H1 (cell line): Measurements from ENCODE around the gene TEDC1. TPM values are rescaled to one million over a fixed set of nuclear protein-coding genes. Genes with fewer than 3 reads are reported as not detected.

Source experiments
- CTCF ChIA-PET: fragments of 300-600 bp; sonication (Branson Sonifier 250); formaldehyde crosslinking; loops from one replicate; lab custom pipeline; 2021; ENCODE audit not compliant: partially characterized antibody; lab: Charles Lee
- POLR2A ChIA-PET: fragments of 300-600 bp; sonication (Branson Sonifier 250); formaldehyde crosslinking; loops from one replicate; lab custom pipeline; 2021; ENCODE audit warnings: inconsistent platforms; ENCODE audit not compliant: partially characterized antibody; lab: Charles Lee
- DNase-seq, 2 experiments: peaks; one replicate each; pipeline versions ENCODE4 v3.0.0 to v3.0.0-alpha.2; 2010 to 2022; ENCODE audit warnings: low spot score in 2 of 2, low read depth in 1 of 2, mixed read lengths in 1 of 2
- FAIRE-seq: peaks from 2 replicates; lab custom pipeline; 2011; peaks lifted over from hg19 to GRCh38; lab: Jason Lieb, UNC
- H2AFZ ChIP-seq: 2 replicates; pipeline ENCODE4 v1.8.1; 2012; ENCODE audit warnings: low read length, inconsistent platforms
- H2AK5ac ChIP-seq: 2 replicates; pipeline ENCODE4 v1.6.1; 2013; ENCODE audit warnings: low read depth, low read length
- H2BK120ac ChIP-seq: replicated peaks from 2 replicates; pipeline ENCODE3; 2013; ENCODE audit warnings: low read depth, low read length, inconsistent platforms
- H2BK12ac ChIP-seq: 2 replicates; pipeline ENCODE4 v1.6.1; 2013; ENCODE audit warnings: low read depth, low read length
- H2BK15ac ChIP-seq: 2 replicates; pipeline ENCODE4 v1.6.1; 2013; ENCODE audit warnings: low read length
- H2BK20ac ChIP-seq: 2 replicates; pipeline ENCODE4 v1.6.1; 2013; ENCODE audit warnings: low read length
- H2BK5ac ChIP-seq: 2 replicates; pipeline ENCODE4 v1.6.1; 2013; ENCODE audit warnings: low read depth, low read length
- H3K14ac ChIP-seq: 2 replicates; pipeline ENCODE4 v1.6.1; 2013; ENCODE audit warnings: inconsistent platforms; ENCODE audit not compliant: insufficient read length
- H3K18ac ChIP-seq: 2 replicates; pipeline ENCODE4 v1.6.1; 2013; ENCODE audit warnings: low read length; ENCODE audit errors: extremely low read depth
- H3K23ac ChIP-seq: 2 replicates; pipeline ENCODE4 v1.6.1; 2013; ENCODE audit warnings: inconsistent platforms; ENCODE audit not compliant: insufficient read length
- H3K23me2 ChIP-seq: 2 replicates; pipeline ENCODE4 v1.6.1; 2013; ENCODE audit warnings: low read depth, low read length
- H3K27ac ChIP-seq: 2 replicates; pipeline ENCODE4 v1.6.1; 2011; ENCODE audit warnings: low read depth, low read length, inconsistent platforms
- H3K27me3 ChIP-seq, 4 experiments: replicated peaks in 1 of 4; 1 replicate in 1 of 4; 2 replicates in 3 of 4; pipeline versions ENCODE4 v1.6.1 to v1.8.1; 2011 to 2013; ENCODE audit warnings: low read length in 3 of 4, mild to moderate bottlenecking in 3 of 4, inconsistent platforms in 2 of 4, mixed read lengths in 2 of 4, moderate library complexity in 1 of 4; ENCODE audit not compliant: control insufficient read depth in 3 of 4, insufficient read depth in 3 of 4; ENCODE audit errors: extremely low read depth in 1 of 4
- H3K36me3 ChIP-seq, 4 experiments: 2 replicates each; pipeline versions ENCODE4 v1.6.1 to v1.8.1; 2011 to 2013; ENCODE audit warnings: mild to moderate bottlenecking in 4 of 4, low read length in 3 of 4, moderate library complexity in 2 of 4, control low read depth in 1 of 4, inconsistent platforms in 1 of 4; ENCODE audit not compliant: insufficient read depth in 4 of 4, control insufficient read depth in 2 of 4
- H3K4ac ChIP-seq: replicated peaks from 2 replicates; pipeline ENCODE3; 2013; ENCODE audit warnings: low read length, low read depth, mixed read lengths, inconsistent platforms; ENCODE audit not compliant: insufficient read length
- H3K4me1 ChIP-seq, 4 experiments: replicated peaks in 1 of 4; 1 replicate in 1 of 4; 2 replicates in 3 of 4; pipeline versions ENCODE4 v1.6.1 to v1.8.1; 2011 to 2013; ENCODE audit warnings: low read length in 3 of 4, inconsistent platforms in 2 of 4, mixed read lengths in 1 of 4; ENCODE audit not compliant: insufficient read depth in 4 of 4, control insufficient read depth in 3 of 4
- H3K4me2 ChIP-seq, 2 experiments: 2 replicates each; pipeline versions ENCODE4 v1.6.1 to v1.8.1; 2011 to 2013; ENCODE audit warnings: low read depth in 2 of 2, low read length in 2 of 2, control low read depth in 1 of 2, inconsistent platforms in 1 of 2, mild to moderate bottlenecking in 1 of 2; ENCODE audit not compliant: insufficient read depth in 1 of 2
- H3K4me3 ChIP-seq, 4 experiments: fragments of 200-600, 300-600 bp in 1 of 4; sonication (generic), shearing (Covaris generic), sonication (Bioruptor Twin) in 1 of 4; 2 replicates each; pipeline versions ENCODE4 v1.5.1 to v1.8.1; 2011 to 2016; ENCODE audit warnings: low read length in 4 of 4, low read depth in 3 of 4, control low read depth in 2 of 4, inconsistent platforms in 2 of 4, mild to moderate bottlenecking in 2 of 4, mixed read lengths in 1 of 4, moderate library complexity in 1 of 4; ENCODE audit not compliant: insufficient read depth in 2 of 4; ENCODE audit errors: extremely low read depth in 1 of 4
- H3K56ac ChIP-seq: replicated peaks from 2 replicates; pipeline ENCODE3; 2013; ENCODE audit warnings: low read depth, mild to moderate bottlenecking, mixed read lengths, low read length, inconsistent platforms; ENCODE audit not compliant: insufficient read length
- H3K79me1 ChIP-seq: 2 replicates; pipeline ENCODE4 v1.6.1; 2013; ENCODE audit warnings: low read depth, low read length, control low read depth
- H3K79me2 ChIP-seq, 2 experiments: 2 replicates each; pipeline versions ENCODE4 v1.6.1 to v1.8.1; 2012 to 2013; ENCODE audit warnings: low read length in 2 of 2, mild to moderate bottlenecking in 2 of 2, inconsistent platforms in 1 of 2; ENCODE audit not compliant: insufficient read depth in 2 of 2, control insufficient read depth in 1 of 2
- H3K9ac ChIP-seq, 4 experiments: replicated peaks in 1 of 4; 1 replicate in 1 of 4; 2 replicates in 3 of 4; pipeline versions ENCODE4 v1.6.1 to v1.8.1; 2011 to 2013; ENCODE audit warnings: low read depth in 3 of 4, low read length in 3 of 4, control low read depth in 2 of 4, mild to moderate bottlenecking in 2 of 4, moderate library complexity in 2 of 4, inconsistent platforms in 1 of 4; ENCODE audit errors: extremely low read depth in 1 of 4
- H3K9me3 ChIP-seq, 2 experiments: 2 replicates each; pipeline versions ENCODE4 v1.6.1 to v1.8.1; 2012 to 2013; ENCODE audit warnings: mild to moderate bottlenecking in 2 of 2, moderate library complexity in 2 of 2, control low read depth in 1 of 2, inconsistent platforms in 1 of 2, low read depth in 1 of 2, low read length in 1 of 2, mixed read lengths in 1 of 2; ENCODE audit not compliant: insufficient read depth in 2 of 2
- H4K20me1 ChIP-seq, 2 experiments: replicated peaks in 1 of 2; 2 replicates each; pipeline versions ENCODE3 to v1.8.1; 2011 to 2013; ENCODE audit warnings: inconsistent platforms in 2 of 2, low read length in 2 of 2, mild to moderate bottlenecking in 1 of 2; ENCODE audit not compliant: insufficient read depth in 2 of 2, control insufficient read depth in 1 of 2
- H4K5ac ChIP-seq: 2 replicates; pipeline ENCODE4 v1.6.1; 2013; ENCODE audit warnings: low read length, low read depth, mixed read lengths, inconsistent platforms; ENCODE audit not compliant: insufficient read length
- H4K8ac ChIP-seq: 2 replicates; pipeline ENCODE4 v1.8.0; 2013; ENCODE audit warnings: mild to moderate bottlenecking, moderate library complexity, low read length, inconsistent platforms; ENCODE audit not compliant: insufficient read depth; ENCODE audit errors: extremely low read depth
- H4K91ac ChIP-seq: replicated peaks from 2 replicates; pipeline ENCODE3; 2013; ENCODE audit warnings: low read length, mixed read lengths, inconsistent platforms; ENCODE audit not compliant: insufficient read length
- ATF2 ChIP-seq: IDR thresholded peaks from 2 replicates; pipeline ENCODE4 v1.6.1; 2012; ENCODE audit warnings: low read length, inconsistent platforms
- BACH1 ChIP-seq: IDR thresholded peaks from 2 replicates; pipeline ENCODE4 v1.6.1; 2012; ENCODE audit warnings: low read length, improper control_type of control experiment
- CBX5 ChIP-seq: fragments of 300-800, 300-1000 bp; sonication (generic); IDR thresholded peaks from 2 replicates; pipeline ENCODE4 v1.7.1; 2016; ENCODE audit warnings: antibody characterized with exemption, low read length, low read depth
- CBX8 ChIP-seq: fragments of 300-800, 300-1000 bp; sonication (generic); IDR thresholded peaks from 2 replicates; pipeline ENCODE4 v1.7.1; 2016; ENCODE audit warnings: low read depth, low read length, borderline replicate concordance
- RBBP5 ChIP-seq: IDR thresholded peaks from 2 replicates; pipeline ENCODE4 v1.7.1; 2012; ENCODE audit warnings: low read depth, mild to moderate bottlenecking, inconsistent platforms, low read length, moderate library complexity, borderline replicate concordance
- RFX5 ChIP-seq: IDR thresholded peaks from 2 replicates; pipeline ENCODE4 v1.6.1; 2011; ENCODE audit warnings: low read depth, low read length, improper control_type of control experiment, borderline replicate concordance
- SP4 ChIP-seq: IDR thresholded peaks from 2 replicates; pipeline ENCODE4 v1.6.1; 2012; ENCODE audit warnings: low read length, inconsistent platforms
- SRF ChIP-seq: IDR thresholded peaks from 2 replicates; pipeline ENCODE4 v1.6.1; 2011; ENCODE audit warnings: mild to moderate bottlenecking, low read depth, low read length, moderate library complexity
- TBP ChIP-seq: IDR thresholded peaks from 2 replicates; pipeline ENCODE4 v1.6.1; 2011; ENCODE audit warnings: low read depth, low read length, improper control_type of control experiment
- WGBS, 2 experiments: shearing (Covaris generic) in 1 of 2; methylation state at CpG; one replicate each; pipeline versions ENCODE4 v1.1.6 to v1.1.7; 2013 to 2015; ENCODE audit warnings: low lambda C conversion rate in 2 of 2, mixed read lengths in 2 of 2, inconsistent platforms in 1 of 2, low coverage in 1 of 2, missing lambda C conversion rate in 1 of 2; ENCODE audit not compliant: insufficient replicate concordance in 2 of 2, insufficient coverage in 1 of 2, insufficient read length in 1 of 2; ENCODE audit errors: extremely low coverage in 1 of 2, missing lambda C conversion rate in 1 of 2; 5-methylcytosine and 5-hydroxymethylcytosine counted together
- polyA plus RNA-seq, 7 experiments: library from polyadenylated mRNA; depleted of rRNA in 3 of 7; stranded (reverse) in 5 of 7; unstranded in 2 of 7; fragments of >200 nt in 5 of 7; fragments of 200-250 nt in 2 of 7; gene quantifications; 1 replicate in 5 of 7; 2 replicates in 1 of 7; 4 replicates in 1 of 7; pipeline versions ENCODE4 v1.2.1 to v1.2.3, GENCODE V29; 2011 to 2013; ENCODE audit warnings: missing spikeins in 2 of 7, mixed read lengths in 2 of 7
- total RNA-seq: library from RNA; stranded (reverse); fragmentation: NEBNext Ultra II Directional; extraction: Animal tissue kit (Norgen Biotek cat#: 25700); gene quantifications from 2 replicates; pipeline ENCODE4 v1.2.1, GENCODE V29; 2021

Gene TEDC1
- total and polyA plus RNA-seq, 2 of the 8 experiments (the other 6 are each of a cell fraction or from before 2014, with no cell fraction given) = 5.6 to 14.8 TPM

- FAIRE-seq = no peak
- Histone ChIP-seq H3K4me2 (no peak overlapping the region), H2BK120ac (no peak overlapping the region)
Measured at GRCh38 chr14:105541218-105541875, 50.3 kb downstream of the TEDC1 start.

More at GRCh38 chr14:105541218-105541875, 50.3 kb downstream of the TEDC1 start:
- CTCF ChIA-PET = no interaction called here
- no peak overlapping the region for H4K91ac ChIP-seq
- no peaks in the 10 kb centered on the region for H3K79me1 ChIP-seq
- no peak overlapping the region for H3K4ac ChIP-seq
- no peak overlapping the region for H2BK20ac ChIP-seq
- H3K4me3 ChIP-seq = no peak overlapping the region
- H3K23ac ChIP-seq = no peak overlapping the region
- H3K27me3 ChIP-seq = no peaks in the 10 kb centered on the region; a peak in 1 of 7 replicates
- H2AK5ac ChIP-seq = no peak overlapping the region
- H2BK5ac ChIP-seq = no peak overlapping the region
- peaks cover 20 to 78% of the 10 kb centered on the region in 2 experiments for H3K9me3 ChIP-seq
- H3K36me3 ChIP-seq = no peaks in the 10 kb centered on the region
- no peaks in the 10 kb centered on the region for H3K23me2 ChIP-seq
- no peaks in the 10 kb centered on the region for H3K4me1 ChIP-seq
- H4K8ac ChIP-seq = no peak overlapping the region
- H3K56ac ChIP-seq = no peak overlapping the region
- no peaks in the 10 kb centered on the region for H3K79me2 ChIP-seq
- H2BK15ac ChIP-seq = no peak overlapping the region
- no peaks in the 10 kb centered on the region for H4K20me1 ChIP-seq
- H2BK12ac ChIP-seq = no peak overlapping the region
- no peak for DNase-seq
- H2AFZ ChIP-seq = no peak overlapping the region
- no peak overlapping the region for H4K5ac ChIP-seq
- H3K27ac ChIP-seq = no peak overlapping the region
- H3K14ac ChIP-seq = no peak overlapping the region
- no peak overlapping the region for H3K18ac ChIP-seq
- no peak overlapping the region for H3K9ac ChIP-seq
- POLR2A ChIA-PET = no interaction called here
- TF ChIP-seq RFX5 (no peak), RBBP5 (no peak), SP4 (no peak), SRF (no peak), ATF2 (no peak), CBX8 (no peak), BACH1 (no peak), CBX5 (no peak), TBP (no peak)
- WGBS, 2 experiments = 84% methylated on average over 19 of the region's 19 CpGs; no CpG with 5 or more reads in 1 of the 2 experiments
